Measurements from ENCODE around the gene PLEKHG3.

The PLEKHG3 gene

GRCh38 chr14:64792231-64792630, 88.0 kb downstream of the PLEKHG3 start:
- no peak for DNase-seq

DNA sequence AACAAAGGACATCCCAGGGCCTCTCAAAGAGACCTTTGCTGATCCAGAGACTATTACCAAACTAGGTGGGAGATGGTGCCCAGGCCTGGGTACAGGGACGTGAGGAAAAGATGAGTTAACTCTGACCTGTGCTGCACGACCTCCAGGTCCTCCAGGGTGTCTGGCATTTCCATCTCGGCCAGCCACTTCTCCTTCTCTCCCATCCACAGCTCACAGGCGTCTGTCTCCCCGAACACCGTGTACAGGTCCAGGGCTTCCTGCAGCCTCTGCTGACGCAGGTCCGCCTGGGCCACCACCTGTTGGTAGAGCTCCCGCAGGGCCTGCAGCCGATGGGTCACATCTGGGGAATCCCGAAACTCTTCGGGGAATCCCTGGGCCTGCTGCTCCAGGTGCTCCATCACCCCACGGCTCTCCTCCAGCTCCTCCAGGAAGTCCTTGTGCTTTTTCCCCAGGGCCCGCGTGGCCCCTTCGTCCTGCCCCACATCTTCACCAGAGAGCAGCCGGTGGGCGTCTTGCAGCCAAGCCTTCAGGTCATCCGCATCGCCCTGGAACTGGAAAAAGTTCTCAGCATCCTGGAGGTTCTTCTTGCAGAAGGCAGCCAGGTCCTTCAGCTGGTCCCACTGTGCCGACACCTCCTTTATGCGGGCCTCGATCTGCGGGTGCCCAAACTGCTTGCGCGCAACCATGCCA, 88.8 kb downstream of the PLEKHG3 start:
- no peak for DNase-seq

- no peak for DNase-seq
These were observed 91.0 kb downstream of the PLEKHG3 start for GRCh38 chr14:64795211-64795610.

GRCh38 chr14:64795921-64796320, 91.7 kb downstream of the PLEKHG3 start:
- DNase-seq, result no peak

- no peak for DNase-seq
These were observed 92.1 kb downstream of the PLEKHG3 start for GRCh38 chr14:64796369-64796768.

- DNase-seq, result no peak
These were observed 95.3 kb downstream of the PLEKHG3 start for GRCh38 chr14:64799555-64799954.
